Pulmonary artery endothelial cell (primary cell): ENCODE results near the gene CABP4. TPM values are rescaled to one million over a fixed set of nuclear protein-coding genes. Genes with fewer than 3 reads are reported as not detected.

ENCODE experiments used
- DNase-seq: peaks from one replicate; pipeline ENCODE4 v3.0.0-alpha.2; 2011; ENCODE audit warnings: low read depth, low spot score
- total RNA-seq: library from RNA; depleted of rRNA; stranded (reverse); fragments of >200 nt; gene quantifications from 2 replicates; pipeline ENCODE4 v1.2.3, GENCODE V29; 2014

The CABP4 gene
- total RNA-seq, 1 donor from 2014 or later, result 0.33 TPM

DNA sequence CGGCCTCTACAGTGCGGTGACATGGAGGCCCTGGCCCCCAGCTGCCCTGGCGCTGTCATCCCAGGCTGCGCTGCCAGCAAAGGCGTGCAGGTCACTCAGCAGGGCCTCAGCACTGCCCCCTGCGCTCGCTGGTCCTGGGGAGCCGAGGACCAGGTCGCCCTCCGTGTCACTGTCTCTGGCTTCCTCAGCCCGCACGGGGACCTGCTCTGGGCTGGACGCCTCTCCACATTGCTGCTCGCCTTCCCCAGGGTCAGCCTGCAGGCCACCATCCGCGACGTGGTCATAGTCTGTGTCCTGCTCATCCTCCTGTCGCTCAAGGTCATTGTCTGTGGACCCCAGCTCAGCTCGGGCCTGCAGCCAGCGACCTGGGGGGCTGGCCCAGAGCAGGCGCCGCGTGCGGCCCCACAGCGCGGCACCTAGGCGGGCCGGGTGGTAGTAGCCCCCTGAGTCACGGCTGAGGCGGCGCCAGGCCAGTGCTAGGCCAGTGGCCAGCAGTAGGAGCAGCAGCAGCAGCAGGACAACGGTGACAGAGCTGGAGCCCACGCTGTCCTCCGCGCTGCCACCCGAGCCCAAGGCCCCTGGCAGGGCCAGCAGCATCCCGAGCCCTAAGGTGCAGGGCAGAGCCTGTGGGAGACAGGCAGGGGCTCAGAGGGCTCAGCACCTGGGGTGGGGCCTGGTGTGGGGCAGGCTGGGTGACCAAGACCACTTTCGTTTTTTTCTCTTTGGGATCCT, 19.3 kb upstream of the CABP4 start:
- DNase-seq, result no peak

DNA sequence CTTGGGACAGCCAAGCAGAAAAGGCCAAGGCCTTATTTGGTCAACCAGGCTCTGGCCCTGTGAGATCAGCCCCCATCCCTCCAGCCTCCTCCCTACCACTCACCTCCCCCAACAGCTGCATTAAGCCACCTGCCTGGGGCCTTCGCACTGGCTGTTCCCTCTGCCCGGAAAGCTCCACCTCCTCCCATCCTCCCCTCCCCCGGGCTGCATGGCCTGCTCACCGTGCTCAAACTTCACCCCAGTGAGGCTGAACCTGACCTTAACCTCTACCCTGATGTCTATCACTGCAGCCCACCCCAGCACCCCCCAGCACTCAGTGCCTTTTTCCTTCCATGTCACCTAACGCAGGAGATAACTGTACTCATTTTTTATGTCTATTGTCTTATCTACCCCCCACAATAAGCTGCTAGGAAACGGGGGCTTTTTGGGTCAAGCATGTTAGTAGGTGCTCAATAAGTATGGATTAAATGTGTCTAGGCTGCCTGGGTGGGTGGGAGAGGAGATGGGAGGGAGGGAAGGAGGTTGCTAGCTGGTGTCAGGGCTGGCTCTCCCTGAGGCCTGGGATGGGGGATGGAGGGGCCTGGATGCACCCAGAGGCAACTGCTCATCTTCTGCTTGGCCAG, 18.6 kb upstream of the CABP4 start:
- no peak for DNase-seq

DNA sequence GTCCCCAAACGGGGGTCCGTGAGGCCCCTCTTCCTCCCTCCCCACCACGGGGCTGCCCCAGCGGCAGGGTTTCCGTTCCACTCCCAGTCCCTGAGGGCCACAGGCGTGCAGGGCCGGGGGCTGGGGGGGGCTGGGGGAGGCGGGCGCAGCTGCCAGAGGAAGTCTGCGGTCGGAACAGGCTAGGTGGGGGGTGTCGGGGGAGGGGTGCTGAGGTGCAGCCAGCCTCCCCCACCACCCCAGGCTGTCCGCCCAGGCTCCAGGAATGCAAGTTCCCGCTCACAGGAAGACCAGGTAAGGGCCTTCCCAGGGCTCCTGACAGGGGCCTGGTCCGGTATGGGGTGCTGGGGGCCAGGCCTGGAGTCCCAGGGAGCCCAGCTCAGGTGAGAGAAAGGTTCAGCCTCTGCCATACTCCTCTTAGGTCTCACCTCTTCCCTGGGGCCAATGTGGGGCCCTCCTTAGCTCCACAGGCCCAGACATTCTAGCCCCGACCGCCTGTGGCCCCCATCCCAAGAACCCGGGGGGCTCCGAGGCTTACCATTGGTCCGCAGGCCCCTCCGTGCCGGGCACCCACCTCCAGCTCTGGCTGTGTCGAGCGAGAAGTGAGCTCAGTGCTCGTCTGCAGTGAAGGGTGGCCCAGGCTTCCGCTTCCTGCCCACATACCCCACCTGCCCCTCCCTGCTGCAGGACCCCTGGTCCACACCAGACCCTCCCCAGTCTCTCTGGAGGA, 17.9 kb upstream of the CABP4 start, which contains the start of gene PTPRCAP:
Gene PTPRCAP, minus strand, starts transcription at position 601 of the 727 bp plus-strand sequence. Its CDS starts 63 bp downstream, at position 538.
- DNase-seq, result no peak

DNA sequence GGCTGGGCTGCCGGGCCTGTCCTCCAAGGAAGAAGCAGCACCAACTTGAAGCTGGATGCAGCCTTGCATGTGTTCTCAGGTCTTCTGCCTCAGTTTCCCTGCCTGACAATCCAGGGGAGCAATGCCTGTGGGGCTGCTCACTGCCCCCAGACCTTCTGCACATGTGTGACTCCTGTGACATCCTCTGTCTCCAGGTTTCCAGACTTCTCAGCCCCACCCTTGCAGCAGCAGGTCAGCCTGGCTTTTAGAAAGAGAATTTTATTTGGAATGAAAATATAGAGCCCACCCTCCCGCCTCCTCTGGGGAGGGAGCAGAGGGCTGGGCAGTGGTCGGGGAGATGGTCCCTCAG, 17.4 kb upstream of the CABP4 start:
- no peak for DNase-seq

DNA sequence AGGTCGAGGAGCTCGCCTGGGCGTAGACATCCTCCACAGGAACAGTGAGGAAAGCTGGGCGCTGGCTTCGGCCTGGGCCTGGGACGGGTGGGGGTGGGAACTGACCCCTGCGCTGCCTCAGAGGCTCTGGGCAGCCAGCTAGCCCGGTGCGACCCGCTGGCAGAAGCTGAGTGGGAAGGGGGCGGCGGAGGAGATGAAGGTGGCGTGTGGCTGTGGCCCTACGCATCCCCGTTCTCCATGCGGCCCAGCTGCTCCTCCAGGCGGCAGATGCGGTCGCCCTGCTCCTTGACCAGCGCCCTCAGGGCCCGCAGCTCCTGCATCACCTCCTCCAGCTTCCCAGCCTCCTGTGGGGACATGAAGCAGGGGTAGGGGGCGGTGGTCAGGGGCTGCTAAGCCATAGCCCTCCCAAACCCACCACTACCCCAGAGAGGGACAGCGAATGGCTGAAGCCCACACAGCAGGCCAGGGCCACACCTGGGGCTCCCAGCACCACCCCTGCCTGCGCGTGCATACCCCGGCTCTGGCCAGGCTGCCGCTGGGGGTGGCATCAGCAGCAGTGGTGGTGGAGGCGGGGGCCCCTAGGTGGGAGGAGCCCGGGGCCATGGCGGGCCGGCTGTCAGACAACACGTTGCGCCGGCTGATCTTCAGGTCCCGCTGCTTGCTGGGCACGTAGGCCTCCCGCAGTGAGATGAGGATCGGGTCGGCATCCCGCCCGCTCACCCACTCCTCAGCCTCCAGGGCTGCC, 16.8 kb upstream of the CABP4 start:
- DNase-seq, result no peak

DNA sequence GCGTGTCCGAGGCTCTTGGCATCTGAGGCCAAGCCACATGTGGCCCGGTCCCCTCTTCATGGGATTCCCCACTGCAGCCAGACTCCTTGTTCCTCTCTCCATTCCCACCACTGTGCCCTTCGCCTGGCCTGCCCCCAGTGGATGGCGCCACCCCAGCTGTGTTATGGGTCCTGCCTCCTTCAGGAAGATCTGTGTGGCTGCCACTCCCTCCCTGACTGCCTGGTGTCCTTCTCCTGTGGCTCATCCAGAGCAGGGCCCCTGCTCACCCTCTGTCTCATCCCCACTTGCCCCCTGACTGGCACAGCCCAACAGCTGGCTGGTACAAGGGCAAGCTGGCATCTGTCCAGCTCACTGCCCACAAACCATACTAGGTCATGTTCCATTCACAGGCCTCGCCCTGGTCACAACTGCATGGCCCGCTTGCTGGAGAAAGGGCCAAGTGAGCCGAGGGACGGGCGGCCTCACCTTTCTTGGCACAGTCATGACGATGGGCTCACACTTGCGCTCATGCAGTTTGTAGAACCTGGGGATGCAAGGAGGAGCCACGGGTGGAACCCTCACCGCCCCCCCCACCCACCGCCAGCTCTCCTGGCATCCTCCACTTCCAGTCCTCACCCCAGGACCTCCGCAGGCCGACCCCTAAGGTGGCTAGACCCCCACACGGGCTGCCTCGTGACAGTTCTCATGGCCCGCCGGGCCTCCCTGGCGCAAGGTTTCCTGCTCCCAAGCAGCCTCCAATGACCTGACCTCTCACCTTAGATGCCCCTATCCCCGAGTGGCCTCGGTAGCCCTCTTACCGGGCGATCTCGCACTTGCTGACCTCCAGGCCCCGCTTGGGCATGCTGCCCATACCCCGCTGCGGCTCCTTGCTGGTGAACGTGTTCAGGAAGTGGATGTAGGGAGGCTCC, 15.6 kb upstream of the CABP4 start:
- DNase-seq, result no peak

DNA sequence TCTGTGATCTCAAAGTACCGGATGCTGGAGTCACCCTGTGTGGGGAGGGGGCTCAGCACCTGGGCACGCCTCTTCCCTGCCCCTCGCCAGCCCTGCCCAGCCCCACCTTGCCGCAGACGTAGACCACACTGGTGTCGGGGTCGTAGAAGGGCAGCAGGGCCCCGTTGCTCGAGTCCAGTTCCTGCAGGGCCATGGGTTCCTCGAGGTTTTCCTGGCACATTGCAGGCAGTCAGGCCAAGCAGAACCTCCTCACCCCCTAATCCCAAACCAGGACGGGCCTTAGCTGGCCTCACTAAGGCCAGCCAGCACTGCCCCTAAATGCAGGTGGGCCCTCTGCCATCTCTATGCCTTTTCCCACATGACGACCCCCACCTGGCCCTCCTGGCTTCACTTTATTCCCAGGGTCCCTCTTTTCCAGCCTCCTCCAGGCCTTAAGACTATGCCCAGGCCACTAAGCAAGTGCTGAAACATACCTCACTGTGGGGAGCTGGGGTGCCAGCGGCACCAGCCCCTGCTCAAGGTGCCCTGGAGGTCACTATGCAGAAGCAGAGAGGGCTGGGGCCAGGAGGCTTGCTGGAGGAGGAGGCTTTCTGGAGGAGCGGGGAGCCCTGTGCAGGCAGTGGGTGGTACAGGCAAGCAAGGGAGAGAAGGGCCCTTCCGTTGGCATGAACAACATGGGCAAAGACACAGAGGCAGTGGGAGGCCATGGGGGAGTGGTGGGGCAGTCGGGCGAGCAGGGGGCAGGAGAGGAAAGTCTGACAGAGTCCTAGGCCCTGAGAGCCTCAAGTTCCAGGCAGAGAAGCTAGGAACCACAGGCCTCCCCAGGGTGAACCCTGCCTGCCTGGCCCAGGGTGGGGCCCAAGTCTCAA, 14.7 kb upstream of the CABP4 start:
- DNase-seq, result no peak

DNA sequence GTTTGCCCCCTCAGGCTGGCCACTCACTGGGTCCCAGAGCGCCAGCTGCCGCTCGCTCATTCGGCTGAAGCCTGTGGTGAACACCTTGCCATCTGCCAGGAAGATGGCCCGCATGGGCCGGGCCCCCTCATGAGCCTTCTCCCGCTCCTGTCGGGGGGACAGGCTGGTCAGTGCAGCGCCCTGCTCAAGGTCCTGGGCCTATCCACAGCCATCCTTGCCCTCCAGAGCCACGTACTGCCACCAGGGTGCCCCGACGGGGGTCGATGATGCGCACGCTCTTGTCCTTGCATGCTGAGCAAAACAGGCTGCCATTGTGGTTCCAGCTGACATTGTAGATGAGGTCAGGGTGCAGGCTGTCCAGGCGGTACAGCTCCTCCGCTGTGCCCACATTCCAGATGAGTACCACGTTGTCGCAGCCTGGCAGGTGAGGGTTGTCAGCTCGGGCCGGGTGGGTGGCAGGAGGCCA, 14.0 kb upstream of the CABP4 start:
- DNase-seq, result no peak

DNA sequence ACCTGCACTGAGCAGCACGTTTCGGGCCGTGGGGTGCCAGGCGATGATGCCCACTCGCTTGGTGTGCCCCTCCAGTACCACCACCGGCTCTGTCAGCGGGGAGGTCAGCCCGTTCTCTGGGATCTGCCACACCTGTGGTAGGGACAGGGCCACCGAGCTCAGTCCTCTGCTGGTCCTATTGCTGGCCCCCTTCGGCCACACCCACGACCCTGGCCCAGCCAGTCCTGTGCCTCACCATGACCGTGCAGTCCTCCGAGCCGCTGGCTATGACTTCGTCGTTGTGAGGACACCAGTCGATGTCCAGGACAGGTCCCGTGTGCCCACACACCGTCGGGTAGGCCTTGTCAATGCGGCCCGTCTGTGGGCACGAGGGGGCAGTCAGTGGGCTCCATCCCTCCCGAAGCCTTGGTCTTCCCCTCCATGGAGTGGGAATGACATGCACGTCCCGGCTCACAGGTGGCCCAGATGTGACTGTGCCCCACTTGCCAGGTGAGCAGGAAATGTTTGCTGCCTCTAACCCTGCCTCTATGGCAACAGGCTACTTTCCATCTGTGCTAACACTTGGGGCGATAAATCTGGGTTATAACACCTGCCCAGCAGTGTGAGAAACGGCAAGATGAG, 13.3 kb upstream of the CABP4 start:
- DNase-seq, result no peak

DNA sequence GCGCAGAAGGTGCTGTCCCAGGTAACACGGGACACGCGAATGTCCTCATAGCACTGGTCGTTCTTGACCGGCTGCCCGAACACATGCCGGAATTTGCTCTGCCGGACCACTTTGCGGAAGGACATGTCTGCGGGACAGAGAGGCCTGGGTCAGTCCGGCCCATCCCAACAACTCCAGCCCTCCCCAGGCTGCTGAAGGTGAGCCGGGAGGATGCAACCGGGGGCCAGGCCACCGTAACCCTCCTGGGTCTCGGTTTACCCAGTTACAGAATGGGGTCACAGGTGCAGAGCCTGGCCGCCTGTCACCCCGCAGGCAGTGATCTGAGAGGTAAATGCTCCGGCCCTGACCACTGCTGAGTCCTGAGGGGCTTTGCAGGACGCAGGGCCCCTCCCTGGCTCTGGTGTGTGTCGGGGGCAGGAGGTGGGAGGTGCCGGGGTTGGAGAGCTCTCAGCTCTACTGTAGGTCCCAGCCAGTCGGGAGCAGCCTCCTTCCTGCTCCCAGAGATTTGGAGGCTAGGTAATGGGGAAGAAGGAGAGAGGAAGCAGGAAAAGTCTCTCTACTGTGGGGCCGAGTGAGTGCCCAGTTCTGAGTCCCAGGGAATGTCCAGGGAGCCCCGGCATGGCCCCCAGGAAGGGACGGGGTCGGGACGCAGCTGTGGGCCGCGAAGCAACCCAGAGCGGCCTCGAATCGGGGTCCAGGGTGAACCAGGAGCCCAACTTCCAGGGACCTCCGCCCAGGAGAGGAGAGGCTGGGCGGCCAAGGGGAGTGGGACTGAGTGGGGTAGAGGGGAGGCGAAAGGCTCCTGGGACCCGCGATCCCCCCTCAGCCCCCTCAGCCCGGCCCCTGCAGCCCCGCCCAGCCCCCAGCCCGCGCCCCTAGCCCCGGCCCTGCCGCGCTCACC, 12.4 kb upstream of the CABP4 start:
- DNase-seq, result no peak

DNA sequence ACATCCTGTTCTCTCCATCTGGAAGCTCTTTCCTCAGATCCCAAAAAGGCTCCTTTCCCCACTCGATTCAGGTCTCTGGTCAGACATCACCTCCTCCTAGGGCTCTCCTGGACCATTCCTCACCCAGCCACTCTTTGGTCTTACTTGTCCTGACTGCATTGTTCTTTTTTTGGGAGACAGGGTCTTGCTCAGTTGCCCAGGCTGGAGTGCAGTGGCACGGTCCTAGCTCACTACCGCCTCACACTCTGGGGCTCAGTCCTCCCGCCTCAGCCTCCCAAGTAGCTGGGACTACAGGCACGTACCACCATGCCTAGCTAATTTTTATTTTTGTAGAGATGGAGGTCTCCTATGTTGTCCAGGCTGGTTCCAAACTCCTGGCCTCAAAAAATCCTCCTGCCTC, 9.6 kb upstream of the CABP4 start:
- DNase-seq, result no peak

DNA sequence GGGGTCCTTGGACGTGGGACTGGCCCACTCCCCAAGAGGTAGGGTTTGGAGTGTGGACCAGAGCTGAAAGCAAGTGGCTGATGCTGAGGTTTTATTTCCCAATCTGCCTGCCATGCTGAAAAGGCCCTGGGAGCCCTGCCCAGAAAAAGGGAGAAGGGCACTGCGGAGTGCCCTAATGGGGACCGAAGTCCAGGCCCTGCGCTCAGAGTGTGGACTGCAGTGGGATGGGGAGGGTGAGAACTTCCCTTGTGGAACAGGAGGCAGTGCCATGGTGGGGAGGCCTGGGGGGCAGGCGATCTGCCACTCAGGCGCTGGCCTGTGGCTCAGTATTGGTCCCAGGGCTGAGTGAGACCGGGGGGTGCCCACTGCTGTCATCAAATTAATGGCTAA, 6.9 kb upstream of the CABP4 start:
- no peak for DNase-seq

DNA sequence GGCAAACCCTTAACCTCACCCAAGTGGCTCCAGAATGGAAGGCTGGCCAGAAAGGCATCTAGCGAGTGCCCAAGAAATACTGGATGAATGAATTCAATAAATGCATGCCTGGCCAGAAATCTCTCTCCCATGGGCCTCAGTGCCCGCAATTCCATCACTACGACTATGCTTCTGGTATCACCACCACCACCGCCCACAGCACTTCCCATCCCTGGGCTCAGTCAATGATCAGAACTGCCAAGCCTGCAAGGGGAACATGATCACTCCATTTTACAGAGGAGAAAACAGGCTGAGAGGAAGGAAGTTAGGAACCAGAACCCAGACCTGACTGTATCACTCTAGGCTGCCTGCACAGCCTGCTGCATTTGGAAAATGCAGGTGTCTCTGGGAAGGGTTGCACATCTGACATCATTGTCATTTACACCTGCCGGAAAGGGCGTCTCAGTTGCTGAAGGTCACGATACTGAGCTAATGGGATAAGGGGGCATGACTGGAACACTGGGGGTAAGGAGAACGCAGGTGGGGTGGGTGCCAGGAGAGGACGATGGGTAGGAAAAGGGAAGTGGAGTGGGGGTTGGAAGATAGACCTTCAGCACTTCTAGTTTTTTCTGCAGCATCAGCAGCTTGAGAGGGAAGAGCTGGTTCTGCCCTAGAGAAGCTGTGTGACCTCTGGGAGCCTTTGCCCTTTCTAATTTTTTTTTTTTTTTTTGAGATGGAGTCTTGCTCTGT, 5.9 kb upstream of the CABP4 start:
- DNase-seq, result no peak

DNA sequence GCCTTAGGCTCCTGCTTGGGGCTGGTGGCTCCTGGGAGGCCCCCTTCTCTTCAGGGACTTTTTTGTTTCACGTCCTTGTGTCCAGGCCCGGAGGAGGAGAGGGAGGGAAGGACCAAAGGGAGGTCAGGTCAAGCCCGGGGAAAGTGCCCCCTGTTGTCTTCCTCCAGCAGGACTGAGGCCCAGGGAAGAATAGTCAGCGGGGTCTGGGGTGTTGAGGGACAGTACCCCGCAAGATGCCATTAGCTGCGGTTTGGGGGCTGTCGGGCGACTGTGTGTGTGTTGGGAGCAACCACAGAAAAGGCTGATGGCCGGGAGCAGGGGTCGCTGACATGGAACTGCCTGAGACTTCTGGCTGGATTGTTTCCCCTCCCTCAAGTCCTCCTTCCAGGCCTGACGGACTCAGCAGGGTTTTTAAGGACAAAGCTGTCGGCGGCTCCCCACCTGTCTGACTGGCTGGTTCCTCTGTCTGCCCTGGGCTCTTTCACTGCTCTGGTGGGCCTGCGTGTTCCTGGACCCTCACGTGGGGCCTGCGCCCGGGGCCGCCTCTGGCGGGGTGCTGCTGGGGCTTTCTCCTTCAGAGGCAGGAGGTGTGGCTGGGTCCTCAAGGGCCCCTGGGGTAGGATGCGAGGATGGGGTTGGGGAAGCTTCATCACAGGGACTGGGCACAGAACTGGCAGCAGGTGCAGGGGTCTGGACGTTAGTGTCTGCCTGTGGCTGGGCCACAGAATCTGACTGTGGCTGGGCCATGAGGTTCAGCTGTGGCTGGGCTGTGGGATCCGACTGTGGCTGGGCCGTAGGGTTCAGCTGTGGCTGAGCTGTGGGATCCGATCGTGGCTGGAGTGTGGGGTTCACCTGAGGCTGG, 4.1 kb upstream of the CABP4 start:
- no peak for DNase-seq

DNA sequence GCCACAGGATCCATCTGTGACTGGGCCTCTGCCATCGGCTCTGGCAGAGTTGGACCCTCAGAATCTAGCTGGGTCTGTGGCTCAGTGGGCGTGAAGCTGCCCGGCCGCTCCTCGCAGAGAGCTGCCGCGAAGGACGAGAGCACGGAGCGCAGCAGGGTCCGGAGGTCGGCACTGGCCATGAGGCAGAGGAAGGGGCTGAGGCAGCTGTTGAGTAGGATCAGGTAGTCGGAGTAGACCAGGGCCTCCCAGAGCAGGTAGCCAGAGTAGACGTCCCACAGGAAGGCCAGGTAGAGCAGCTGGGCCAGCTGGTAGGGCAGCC, 3.5 kb upstream of the CABP4 start:
- no peak for DNase-seq

DNA sequence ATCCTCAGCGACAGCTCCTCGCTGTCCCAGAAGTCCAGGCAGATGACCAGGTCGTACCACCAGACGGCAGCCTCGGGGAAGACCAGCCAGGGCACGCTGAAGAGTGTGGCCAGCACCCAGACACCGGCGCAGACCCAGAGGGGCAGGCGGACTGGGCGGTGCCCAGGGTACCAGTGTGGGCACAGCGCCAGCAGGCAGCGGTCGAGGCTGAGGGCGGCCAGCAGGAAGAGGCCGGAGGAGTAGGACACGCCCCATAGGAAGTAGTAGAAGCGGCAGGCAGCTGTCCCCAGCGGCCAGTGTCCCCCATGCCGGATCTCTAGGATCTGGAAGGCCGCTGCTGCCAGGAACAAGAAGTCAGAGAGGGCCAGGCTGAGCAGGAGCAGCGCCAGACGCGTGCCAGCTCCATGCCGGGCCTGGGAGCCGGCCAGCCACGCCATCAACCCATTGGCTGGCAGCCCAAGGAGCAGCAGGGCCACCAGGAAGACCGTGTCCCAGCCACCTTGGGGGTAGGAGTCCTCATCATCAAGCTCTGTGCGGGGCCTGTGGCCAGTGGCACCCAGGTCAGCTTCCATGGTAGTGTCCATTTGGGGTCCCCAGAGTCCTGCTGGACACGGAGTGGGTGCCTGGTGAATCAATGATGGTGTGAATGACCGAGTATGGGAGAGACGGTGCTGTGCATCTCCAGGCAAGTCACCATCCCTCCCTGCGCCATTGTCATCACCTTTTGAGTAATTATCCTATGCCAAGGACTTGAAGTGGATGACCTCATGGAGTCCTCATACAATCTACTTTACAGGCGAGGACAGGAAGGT, 2.8 kb upstream of the CABP4 start, which contains the start of gene GPR152:
Gene GPR152, minus strand, starts transcription at position 589 of the 812 bp plus-strand sequence. Its CDS starts 5 bp downstream, at position 584.
- no peak for DNase-seq
